HG03139 (cell line): ENCODE results near the gene RAB25.
A peak's percentile ranks its signal among the peaks of the same experiment; 100 is the strongest.

Experiments used
- ATAC-seq: cut with Tn5 transposase; IDR thresholded peaks from one replicate; pipeline ENCODE4 v1.9.1; 2021; ENCODE audit not compliant: unreplicated experiment

The RAB25 gene

DNA sequence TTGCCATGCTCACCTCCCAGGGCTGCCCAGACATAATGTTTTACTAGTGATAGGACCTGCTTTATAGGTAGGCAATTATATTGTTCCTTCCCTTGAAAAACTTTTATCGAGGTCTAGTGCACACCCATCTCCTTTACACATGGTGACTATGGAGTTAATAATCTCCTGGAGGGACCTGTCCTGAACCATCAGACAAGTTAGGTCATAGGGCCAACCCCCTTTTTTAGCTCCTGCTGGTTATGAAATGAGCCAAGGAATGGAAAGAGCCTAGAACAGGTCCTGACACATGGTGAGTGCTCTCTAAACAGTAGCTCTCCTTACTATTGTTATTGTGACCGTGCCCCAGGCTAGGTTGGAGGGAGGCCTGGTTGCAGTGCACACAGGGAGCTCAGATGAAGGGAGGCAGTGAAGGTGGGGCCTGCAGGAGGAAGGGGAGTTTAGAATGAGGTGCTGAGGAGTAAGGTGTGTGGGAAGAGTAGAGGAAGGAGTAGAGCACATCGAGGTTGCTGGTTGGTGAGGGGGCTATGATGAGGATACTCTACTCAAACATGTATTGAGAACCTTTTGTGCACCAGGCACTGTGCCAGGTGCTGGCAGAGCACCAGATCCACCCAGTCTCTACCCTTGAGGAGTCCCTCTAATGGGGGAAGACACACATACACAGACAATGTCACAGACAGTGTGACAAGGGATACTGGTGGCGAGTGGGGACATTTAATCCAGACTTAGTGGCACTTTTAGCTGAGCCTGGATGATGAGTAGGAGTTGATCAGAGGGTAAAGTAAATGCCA is 39.4 kb downstream of the RAB25 start:
- ATAC-seq: no peak

GRCh38 chr1:156101880-156102279 is 40.9 kb downstream of the RAB25 start:
- ATAC-seq: no peak

DNA sequence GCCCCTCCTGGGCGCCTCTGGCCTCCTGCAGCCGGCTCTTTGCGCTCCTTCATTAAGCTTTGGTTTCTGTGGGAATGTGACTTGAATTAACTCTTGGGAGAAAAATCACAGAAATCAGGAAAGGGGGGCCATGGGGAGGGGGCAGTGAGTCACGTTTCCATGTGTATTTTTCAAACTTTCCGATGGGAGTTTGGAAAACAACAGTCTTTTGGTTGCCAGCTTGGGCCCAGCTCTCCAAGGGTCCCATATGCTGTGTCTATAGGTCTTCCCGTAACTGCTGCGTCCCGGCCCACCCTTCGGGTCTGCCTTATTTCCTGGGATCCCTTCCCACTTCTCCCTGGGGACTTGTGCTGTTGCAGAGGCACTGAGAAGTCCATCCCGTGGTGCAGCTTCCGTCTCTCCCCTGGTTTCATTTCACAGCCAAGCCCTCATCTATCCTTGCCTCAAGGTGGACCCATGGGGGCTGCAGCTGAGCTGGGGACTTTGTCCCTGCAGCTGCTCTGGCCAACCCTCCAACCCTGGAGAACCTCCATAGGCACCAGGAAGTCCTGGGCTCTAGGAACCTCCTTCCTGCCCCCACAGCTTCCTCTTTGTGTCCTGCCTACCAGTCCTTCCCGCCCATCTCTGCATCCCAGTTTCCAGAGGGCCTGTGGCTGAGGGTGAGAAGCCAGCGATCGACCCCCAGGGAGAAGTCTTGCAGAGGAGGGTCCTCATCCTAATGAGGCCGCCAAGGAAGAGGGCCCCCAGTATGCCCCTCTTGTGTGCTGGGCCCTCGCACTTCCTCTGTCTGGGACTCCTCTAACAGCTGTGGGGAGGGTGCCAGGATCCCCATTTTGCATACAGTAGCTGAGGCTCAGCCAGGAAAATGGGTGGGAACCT is 41.9 kb downstream of the RAB25 start:
- ATAC-seq: no peak

- ATAC-seq: no peak
Observed at GRCh38 chr1:156103521-156103947, 42.6 kb downstream of the RAB25 start.

GRCh38 chr1:156104065-156104810 is 43.3 kb downstream of the RAB25 start:
- no peak for ATAC-seq

GRCh38 chr1:156104861-156105832 is 44.2 kb downstream of the RAB25 start:
- ATAC-seq: no peak

DNA sequence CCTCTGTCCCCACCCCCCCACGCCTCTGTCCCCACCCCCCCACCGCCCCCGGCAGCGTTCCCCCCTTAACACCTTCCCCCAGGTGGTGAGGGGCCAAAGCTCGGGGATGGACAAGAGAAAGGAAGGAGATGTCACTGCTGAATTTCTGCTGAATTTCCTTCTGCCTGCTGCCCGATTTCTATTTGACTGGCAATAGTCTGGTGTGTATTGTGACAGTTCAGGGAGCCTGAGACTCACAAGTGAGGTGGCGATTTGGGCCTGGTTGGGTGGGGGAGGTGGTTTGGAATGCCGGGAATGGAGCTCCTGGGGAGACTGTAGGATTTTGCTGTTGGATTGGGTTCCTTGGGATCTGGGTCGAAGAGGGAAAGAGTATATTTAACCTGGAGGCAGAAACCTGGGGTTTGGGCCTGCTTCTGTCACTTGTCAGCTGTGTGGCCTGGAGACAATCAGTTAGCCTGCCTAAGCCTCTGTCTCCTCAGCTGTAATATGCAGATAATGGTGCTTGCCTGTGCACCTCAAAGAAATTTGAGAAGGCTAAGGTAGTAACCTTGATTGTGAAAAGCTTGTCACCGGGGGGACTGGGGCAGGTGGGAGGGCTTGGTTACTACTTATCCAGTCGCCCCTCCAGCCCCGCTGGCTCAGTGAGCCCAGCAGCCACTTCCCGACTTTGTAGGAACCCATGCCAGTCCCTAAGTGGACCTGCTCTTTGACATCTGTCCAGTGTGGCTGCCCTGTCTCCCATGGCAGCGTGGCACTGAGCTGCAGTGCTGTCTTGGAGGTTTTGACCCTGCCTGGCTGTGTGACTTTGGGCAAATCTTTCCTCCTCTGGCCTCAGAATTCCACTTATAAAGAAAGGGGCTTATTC is 45.9 kb downstream of the RAB25 start:
- no peak for ATAC-seq

- no peak for ATAC-seq
Observed at GRCh38 chr1:156108057-156108456, 47.1 kb downstream of the RAB25 start.

DNA sequence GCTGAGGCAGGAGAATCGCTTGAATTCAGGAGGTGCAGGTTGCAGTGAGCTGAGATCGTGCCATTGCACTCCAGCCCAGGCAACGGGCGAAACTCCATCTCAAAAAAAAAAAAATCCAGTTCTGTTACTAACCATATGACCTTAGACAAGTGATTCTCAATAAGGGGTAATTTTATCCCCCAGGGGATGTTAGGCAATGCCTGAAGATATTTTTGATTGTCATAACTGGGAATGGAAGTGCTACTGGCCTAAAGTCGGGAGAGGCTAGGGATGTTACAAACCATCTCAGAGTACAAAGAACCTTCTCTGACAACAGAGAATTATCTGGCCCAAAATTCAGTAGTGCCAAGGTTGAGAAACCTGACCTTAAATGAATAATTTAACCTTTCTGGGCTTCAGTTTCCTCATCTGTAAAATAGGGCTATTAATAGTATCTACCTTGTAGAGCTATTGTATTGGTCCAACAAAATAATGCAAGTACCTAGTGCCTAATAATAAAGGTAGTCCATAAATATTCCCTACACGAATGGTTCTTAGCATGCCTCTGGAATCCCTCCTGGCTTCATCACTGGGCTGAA is 47.8 kb downstream of the RAB25 start:
- ATAC-seq: no peak

DNA sequence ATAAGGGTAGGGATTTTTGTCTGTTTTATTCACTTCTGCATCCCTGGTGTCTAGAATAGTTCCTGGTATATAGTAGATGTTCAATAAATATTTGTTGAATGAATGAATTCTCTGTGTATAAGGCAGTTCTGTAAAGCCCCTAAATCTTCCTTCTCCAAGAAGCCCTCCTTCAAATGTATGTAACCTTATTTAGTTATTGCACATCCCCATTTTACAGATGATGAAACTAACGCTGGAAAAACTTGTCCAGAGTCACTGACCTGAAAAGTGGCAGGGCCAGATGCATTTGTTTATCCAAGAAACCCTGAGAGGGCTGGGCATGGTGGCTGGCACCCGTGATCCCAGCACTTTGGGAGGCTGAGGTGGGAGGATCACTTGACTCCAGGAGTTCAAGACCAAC is 49.3 kb downstream of the RAB25 start:
- no peak for ATAC-seq

GRCh38 chr1:156111355-156111962 is 50.5 kb downstream of the RAB25 start:
- no peak for ATAC-seq

GRCh38 chr1:156112276-156113137 is 51.5 kb downstream of the RAB25 start:
- no peak for ATAC-seq

DNA sequence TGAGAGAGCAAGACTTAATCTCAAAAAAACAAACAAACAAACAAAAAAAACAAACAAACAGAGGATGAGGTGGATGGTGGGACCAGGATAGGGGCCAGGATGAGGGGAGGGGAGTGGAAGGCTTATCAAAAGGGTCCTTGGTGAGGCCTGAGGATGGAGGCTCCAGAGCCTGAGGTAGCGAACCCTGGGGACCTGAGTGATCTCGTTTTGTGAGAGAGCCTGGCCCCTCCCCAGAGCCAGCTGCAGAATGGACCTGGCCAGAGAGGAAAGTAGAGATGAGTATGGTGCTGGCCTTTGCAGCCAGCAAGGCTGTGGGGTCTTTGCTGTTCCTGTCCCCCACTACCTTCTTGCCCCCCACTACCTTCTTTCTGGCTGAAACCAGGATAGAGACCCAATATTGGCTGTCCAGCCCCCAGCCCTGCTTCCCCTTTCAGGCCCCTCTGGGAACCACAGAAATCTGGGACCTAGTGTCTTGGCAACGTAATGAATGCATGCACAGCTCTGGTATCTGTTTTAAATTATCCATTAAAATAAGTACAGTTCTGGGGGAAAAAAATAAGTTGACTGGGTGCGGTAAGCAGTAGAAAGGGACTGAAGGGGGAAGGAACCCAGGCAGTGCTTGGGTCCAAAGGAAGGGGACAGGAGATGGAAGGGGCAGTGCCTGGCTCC is 52.5 kb downstream of the RAB25 start:
- ATAC-seq: no peak

- ATAC-seq: peak; percentile 80
Observed at GRCh38 chr1:156114101-156114918, 53.4 kb downstream of the RAB25 start, which contains the start of gene LMNA. Gene LMNA, plus strand, starts transcription at chr1:156114711. Its CDS starts 208 bp downstream, at chr1:156114919.

GRCh38 chr1:156114919-156115513 is 54.1 kb downstream of the RAB25 start:
- ATAC-seq: no peak
